ENCODE results near the gene PDZRN3. TPM values are rescaled to one million over a fixed set of nuclear protein-coding genes. Genes with fewer than 3 reads are reported as not detected.

The PDZRN3 gene
- total RNA-seq, 1 experiment from 2014 or later: 0.17 TPM

DNA sequence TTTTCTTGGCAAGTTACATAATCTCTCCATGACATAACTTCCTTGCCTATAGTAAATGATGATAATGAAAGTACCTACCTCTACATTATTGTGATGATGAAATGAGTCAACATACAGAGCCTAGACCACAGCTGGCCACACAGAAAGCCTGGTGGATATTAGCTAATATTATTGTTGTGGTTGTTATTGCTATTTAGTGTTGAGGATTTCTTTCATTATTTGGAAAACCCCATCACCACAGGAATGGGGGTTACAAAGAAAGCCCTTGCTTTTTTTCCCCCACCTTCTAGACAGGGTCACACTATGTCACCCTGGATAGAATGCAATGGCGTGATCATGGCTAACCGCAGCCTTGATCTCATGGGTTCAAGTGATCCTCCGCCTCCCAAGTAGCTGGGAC, 125.0 kb downstream of the PDZRN3 start:
- H3K4me2 ChIP-seq (ENCODE audit: low read length): no peak overlapping the region
- intact Hi-C loops (cut with micrococcal nuclease): loop anchor here (5.0 kb wide), 1 partner anchor 647 kb away; no protein-coding TSS in a partner anchor
- H3K4me3 ChIP-seq (replicated peaks in 1 of 2; ENCODE audit: low read depth in 1 of 2, low read length in 2 of 2): no peak overlapping the region
- no peaks in the 10 kb centered on the region for H3K36me3 ChIP-seq (ENCODE audit: control insufficient read depth in 1 of 2, insufficient read depth in 2 of 2, low read length in 2 of 2)
- POLR2A ChIA-PET: no interaction called here
- H3K27me3 ChIP-seq (ENCODE audit: insufficient read depth, low read length): peaks cover 8% of the 10 kb centered on the region; the same call in 1 of the 2 replicates
- H3K4me1 ChIP-seq (ENCODE audit: control insufficient read depth in 1 of 2, insufficient read depth in 2 of 2, low read length in 2 of 2): no peaks in the 10 kb centered on the region
- H2AFZ ChIP-seq (ENCODE audit: low read depth, low read length, poor library complexity, severe bottlenecking): no peak overlapping the region
- DNase-seq (ENCODE audit: low read depth, low spot score): no peak
- CTCF ChIA-PET: interaction anchor here (1.3 kb wide), 1 partner anchor 8 kb away, joined by 3 read pairs; no protein-coding TSS in a partner anchor
- ATAC-seq: no peak
- no peaks in the 10 kb centered on the region for H3K9me2 ChIP-seq (ENCODE audit: insufficient read depth)
- no peaks in the 10 kb centered on the region; the same call in 1 of the 2 replicates for H4K20me1 ChIP-seq (ENCODE audit: insufficient read depth)
- no TSS peak for BruUV-seq (replicated peaks)
- H3K9ac ChIP-seq (ENCODE audit: low read length): no peak overlapping the region
- TF ChIP-seq TCF7L2 (IDR thresholded peaks at IDR 0.05; ENCODE audit: borderline replicate concordance, extremely low read depth, insufficient read depth, insufficient read length): no peak
- TF ChIP-seq, protein P1, sequence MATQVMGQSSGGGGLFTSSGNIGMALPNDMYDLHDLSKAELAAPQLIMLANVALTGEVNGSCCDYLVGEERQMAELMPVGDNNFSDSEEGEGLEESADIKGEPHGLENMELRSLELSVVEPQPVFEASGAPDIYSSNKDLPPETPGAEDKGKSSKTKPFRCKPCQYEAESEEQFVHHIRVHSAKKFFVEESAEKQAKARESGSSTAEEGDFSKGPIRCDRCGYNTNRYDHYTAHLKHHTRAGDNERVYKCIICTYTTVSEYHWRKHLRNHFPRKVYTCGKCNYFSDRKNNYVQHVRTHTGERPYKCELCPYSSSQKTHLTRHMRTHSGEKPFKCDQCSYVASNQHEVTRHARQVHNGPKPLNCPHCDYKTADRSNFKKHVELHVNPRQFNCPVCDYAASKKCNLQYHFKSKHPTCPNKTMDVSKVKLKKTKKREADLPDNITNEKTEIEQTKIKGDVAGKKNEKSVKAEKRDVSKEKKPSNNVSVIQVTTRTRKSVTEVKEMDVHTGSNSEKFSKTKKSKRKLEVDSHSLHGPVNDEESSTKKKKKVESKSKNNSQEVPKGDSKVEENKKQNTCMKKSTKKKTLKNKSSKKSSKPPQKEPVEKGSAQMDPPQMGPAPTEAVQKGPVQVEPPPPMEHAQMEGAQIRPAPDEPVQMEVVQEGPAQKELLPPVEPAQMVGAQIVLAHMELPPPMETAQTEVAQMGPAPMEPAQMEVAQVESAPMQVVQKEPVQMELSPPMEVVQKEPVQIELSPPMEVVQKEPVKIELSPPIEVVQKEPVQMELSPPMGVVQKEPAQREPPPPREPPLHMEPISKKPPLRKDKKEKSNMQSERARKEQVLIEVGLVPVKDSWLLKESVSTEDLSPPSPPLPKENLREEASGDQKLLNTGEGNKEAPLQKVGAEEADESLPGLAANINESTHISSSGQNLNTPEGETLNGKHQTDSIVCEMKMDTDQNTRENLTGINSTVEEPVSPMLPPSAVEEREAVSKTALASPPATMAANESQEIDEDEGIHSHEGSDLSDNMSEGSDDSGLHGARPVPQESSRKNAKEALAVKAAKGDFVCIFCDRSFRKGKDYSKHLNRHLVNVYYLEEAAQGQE (IDR thresholded peaks at IDR 0.05; ENCODE audit: low read depth): no peak
- no peak for TF ChIP-seq POLR2AphosphoS5 (IDR thresholded peaks at IDR 0.05; ENCODE audit: low read depth, low read length)
- TF ChIP-seq, protein P2, sequence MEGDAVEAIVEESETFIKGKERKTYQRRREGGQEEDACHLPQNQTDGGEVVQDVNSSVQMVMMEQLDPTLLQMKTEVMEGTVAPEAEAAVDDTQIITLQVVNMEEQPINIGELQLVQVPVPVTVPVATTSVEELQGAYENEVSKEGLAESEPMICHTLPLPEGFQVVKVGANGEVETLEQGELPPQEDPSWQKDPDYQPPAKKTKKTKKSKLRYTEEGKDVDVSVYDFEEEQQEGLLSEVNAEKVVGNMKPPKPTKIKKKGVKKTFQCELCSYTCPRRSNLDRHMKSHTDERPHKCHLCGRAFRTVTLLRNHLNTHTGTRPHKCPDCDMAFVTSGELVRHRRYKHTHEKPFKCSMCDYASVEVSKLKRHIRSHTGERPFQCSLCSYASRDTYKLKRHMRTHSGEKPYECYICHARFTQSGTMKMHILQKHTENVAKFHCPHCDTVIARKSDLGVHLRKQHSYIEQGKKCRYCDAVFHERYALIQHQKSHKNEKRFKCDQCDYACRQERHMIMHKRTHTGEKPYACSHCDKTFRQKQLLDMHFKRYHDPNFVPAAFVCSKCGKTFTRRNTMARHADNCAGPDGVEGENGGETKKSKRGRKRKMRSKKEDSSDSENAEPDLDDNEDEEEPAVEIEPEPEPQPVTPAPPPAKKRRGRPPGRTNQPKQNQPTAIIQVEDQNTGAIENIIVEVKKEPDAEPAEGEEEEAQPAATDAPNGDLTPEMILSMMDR (IDR thresholded peaks at IDR 0.05 in 2 of 3, conservative IDR thresholded peaks at IDR 0.05 in 1 of 3; ENCODE audit: borderline replicate concordance in 1 of 3, insufficient read depth in 1 of 3, low read depth in 2 of 3, low read length in 2 of 3): no peak
- TF ChIP-seq, protein P3, sequence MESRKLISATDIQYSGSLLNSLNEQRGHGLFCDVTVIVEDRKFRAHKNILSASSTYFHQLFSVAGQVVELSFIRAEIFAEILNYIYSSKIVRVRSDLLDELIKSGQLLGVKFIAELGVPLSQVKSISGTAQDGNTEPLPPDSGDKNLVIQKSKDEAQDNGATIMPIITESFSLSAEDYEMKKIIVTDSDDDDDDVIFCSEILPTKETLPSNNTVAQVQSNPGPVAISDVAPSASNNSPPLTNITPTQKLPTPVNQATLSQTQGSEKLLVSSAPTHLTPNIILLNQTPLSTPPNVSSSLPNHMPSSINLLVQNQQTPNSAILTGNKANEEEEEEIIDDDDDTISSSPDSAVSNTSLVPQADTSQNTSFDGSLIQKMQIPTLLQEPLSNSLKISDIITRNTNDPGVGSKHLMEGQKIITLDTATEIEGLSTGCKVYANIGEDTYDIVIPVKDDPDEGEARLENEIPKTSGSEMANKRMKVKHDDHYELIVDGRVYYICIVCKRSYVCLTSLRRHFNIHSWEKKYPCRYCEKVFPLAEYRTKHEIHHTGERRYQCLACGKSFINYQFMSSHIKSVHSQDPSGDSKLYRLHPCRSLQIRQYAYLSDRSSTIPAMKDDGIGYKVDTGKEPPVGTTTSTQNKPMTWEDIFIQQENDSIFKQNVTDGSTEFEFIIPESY (IDR thresholded peaks at IDR 0.05; ENCODE audit: extremely low read depth, insufficient replicate concordance, low read length): no peak
- TF ChIP-seq SIN3A (IDR thresholded peaks at IDR 0.05; ENCODE audit: low read depth): no peak
- TF ChIP-seq CBX3 (IDR thresholded peaks at IDR 0.05; ENCODE audit: low read depth): no peak
- no peak for TF ChIP-seq SP1 (IDR thresholded peaks at IDR 0.05; ENCODE audit: low read depth)
- no peak for TF ChIP-seq EZH2phosphoT487 (IDR thresholded peaks at IDR 0.05; ENCODE audit: borderline replicate concordance)
- no peak for TF ChIP-seq RAD21 (IDR thresholded peaks at IDR 0.05; ENCODE audit: low read depth)
- RAD21 ChIA-PET (ENCODE audit: low non-redundant PET in 1 of 2, low total read pairs in 2 of 2, uncharacterized antibody in 2 of 2, unreplicated experiment in 2 of 2): interaction anchor here in 1 of 2 experiments (0.6 kb wide), 1 partner anchor 938 kb away, joined by 3 read pairs; no protein-coding TSS in a partner anchor
- no peak overlapping the region for H3K27ac ChIP-seq (ENCODE audit: low read depth, low read length)
- H3K9me3 ChIP-seq (ENCODE audit: control insufficient read depth in 1 of 2, insufficient read depth in 1 of 2, low read depth in 1 of 2, low read length in 2 of 2): no peaks in the 10 kb centered on the region
- H3K79me2 ChIP-seq (ENCODE audit: insufficient read depth, low read length): no peaks in the 10 kb centered on the region

Measured in HCT116 (cell line).